HL-60 (cell line): ENCODE data around the gene XPNPEP1.

ENCODE experiments used
- DNase-seq, 2 experiments: peaks; one replicate each; pipeline ENCODE4 v3.0.0-alpha.2; 2010 to 2020; ENCODE audit warnings: low read depth in 1 of 2, low spot score in 1 of 2
- H3K27ac ChIP-seq: fragments of 250-450 bp; sonication (Bioruptor Pico); replicated peaks from 2 replicates; pipeline ENCODE4 v1.5.1; 2020; ENCODE audit warnings: mild to moderate bottlenecking, moderate library complexity
- H3K27me3 ChIP-seq: fragments of 250-450 bp; sonication (Bioruptor Pico); 2 replicates; pipeline ENCODE4 v1.5.1; 2021; ENCODE audit warnings: mild to moderate bottlenecking, moderate library complexity; ENCODE audit not compliant: insufficient read depth, poor library complexity, severe bottlenecking
- H3K4me3 ChIP-seq: replicated peaks from 2 replicates; pipeline ENCODE4 v1.5.1; 2011; ENCODE audit warnings: mild to moderate bottlenecking, control low read depth, low read length; ENCODE audit not compliant: insufficient read depth
- GABPA ChIP-seq: IDR thresholded peaks from 2 replicates; pipeline ENCODE4 v1.6.1; 2012; ENCODE audit warnings: low read depth
- POLR2AphosphoS5 ChIP-seq: IDR thresholded peaks from 2 replicates; pipeline ENCODE4 v1.6.1; 2012; ENCODE audit warnings: low read depth
- REST ChIP-seq: IDR thresholded peaks from 2 replicates; pipeline ENCODE4 v1.6.1; 2012; ENCODE audit warnings: low read depth; ENCODE audit not compliant: insufficient replicate concordance
- SPI1 ChIP-seq: IDR thresholded peaks from 2 replicates; pipeline ENCODE4 v1.6.1; 2012; ENCODE audit warnings: low read depth, mild to moderate bottlenecking, borderline replicate concordance
- TF ChIP-seq, protein P1 (sequence below): IDR thresholded peaks from one replicate; pipeline ENCODE4 v1.5.1; 2011; ENCODE audit warnings: low read length, control low read depth, inconsistent platforms; ENCODE audit not compliant: insufficient read depth

XPNPEP1 gene

GRCh38 chr10:109961174-109962001 lies 38.1 kb upstream of the XPNPEP1 start:
- Histone ChIP-seq H3K27me3 (no peaks in the 10 kb centered on the region), H3K27ac (no peak overlapping the region), H3K4me3 (no peak overlapping the region)
- TF ChIP-seq SPI1 (0 out of 2 replicates have a peak, but pooled peaks have one; percentile 22), POLR2AphosphoS5 (no peak)
- no peak for DNase-seq

- TF ChIP-seq, protein P1, sequence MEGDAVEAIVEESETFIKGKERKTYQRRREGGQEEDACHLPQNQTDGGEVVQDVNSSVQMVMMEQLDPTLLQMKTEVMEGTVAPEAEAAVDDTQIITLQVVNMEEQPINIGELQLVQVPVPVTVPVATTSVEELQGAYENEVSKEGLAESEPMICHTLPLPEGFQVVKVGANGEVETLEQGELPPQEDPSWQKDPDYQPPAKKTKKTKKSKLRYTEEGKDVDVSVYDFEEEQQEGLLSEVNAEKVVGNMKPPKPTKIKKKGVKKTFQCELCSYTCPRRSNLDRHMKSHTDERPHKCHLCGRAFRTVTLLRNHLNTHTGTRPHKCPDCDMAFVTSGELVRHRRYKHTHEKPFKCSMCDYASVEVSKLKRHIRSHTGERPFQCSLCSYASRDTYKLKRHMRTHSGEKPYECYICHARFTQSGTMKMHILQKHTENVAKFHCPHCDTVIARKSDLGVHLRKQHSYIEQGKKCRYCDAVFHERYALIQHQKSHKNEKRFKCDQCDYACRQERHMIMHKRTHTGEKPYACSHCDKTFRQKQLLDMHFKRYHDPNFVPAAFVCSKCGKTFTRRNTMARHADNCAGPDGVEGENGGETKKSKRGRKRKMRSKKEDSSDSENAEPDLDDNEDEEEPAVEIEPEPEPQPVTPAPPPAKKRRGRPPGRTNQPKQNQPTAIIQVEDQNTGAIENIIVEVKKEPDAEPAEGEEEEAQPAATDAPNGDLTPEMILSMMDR = no peak
- no peak overlapping the region for H3K27ac ChIP-seq
- H3K27me3 ChIP-seq = no peaks in the 10 kb centered on the region
- DNase-seq = no peak
- H3K4me3 ChIP-seq = no peak overlapping the region
Observed at GRCh38 chr10:109960682-109961081, 37.4 kb upstream of the XPNPEP1 start.

GRCh38 chr10:109959259-109960145 lies 36.2 kb upstream of the XPNPEP1 start:
- no peak for TF ChIP-seq SPI1
- Histone ChIP-seq H3K4me3 (no peak overlapping the region), H3K27ac (no peak overlapping the region), H3K27me3 (no peaks in the 10 kb centered on the region)
- no peak for DNase-seq

DNA sequence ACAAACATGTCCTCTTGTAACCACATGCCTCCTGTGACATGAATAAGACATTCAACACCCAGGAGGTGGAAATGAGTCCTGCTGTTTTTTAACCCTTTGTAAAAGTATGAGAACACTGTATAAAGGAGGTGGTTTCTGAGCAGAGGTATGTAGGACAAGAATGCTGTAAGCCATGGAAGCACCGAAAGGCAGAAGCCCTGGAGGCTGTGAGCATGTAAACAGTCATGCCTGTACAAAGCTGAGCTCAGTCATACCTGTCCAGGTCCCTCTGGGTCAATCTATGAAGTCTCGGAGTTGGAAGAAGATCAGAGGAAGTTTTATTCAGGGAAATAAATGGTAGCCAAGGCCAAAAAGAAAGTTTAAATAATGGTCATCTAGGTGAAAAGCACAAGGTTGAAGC lies 34.7 kb upstream of the XPNPEP1 start:
- Histone ChIP-seq H3K27me3 (no peaks in the 10 kb centered on the region), H3K4me3 (no peak overlapping the region), H3K27ac (no peak overlapping the region)
- no peak for DNase-seq
- TF ChIP-seq SPI1 (no peak), POLR2AphosphoS5 (no peak)

DNA sequence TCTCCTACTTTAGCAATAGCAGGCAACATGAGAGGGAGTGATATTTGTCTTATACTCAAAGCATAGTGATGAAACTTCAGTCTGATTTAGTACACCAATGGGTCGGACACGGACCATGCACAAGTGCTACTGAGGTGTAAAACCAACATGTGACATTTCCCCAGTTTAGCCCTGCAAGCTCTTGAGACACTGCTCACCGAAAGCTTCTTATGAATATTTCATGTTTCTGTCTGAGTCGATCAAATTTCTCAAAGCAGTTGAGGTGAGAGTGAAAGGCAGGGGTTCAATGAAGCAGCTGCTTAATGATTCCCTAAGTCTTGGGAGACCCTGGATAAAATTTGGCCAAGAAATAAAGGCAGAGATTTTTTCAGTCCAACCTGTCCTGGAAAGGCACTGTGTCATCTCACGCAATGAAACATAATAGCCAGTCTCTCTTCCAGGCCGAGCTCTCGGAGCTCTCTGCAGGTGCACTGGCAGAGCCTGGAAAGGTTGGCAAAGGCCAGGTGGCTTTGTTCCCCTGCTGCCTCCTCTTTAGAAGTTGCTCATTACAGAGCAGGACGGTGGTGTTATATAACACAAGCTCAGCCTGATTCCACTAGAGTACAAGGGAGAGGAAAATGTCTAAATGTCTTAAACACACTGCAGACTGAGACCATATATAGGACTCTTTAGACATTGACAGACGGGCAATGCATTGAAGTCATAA lies 33.9 kb upstream of the XPNPEP1 start:
- Histone ChIP-seq H3K27ac (no peak overlapping the region), H3K27me3 (no peaks in the 10 kb centered on the region), H3K4me3 (no peak overlapping the region)
- no peak for TF ChIP-seq SPI1
- TF ChIP-seq POLR2AphosphoS5 = no peak
- no peak for TF ChIP-seq REST
- TF ChIP-seq, protein P1 = no peak
- TF ChIP-seq GABPA = no peak
- DNase-seq = no peak
